Epidermal melanocyte (primary cell): ENCODE results near the gene LRRTM4.
"Not testable (repeated sequence)": the region's sequence is repeated elsewhere in the genome, so short reads cannot be mapped to it uniquely, and the experiment has no call there.

ENCODE experiments used
- DNase-seq: peaks from one replicate; pipeline ENCODE4 v3.0.0; 2011; ENCODE audit warnings: low spot score; ENCODE audit not compliant: insufficient read length

LRRTM4 gene

DNA sequence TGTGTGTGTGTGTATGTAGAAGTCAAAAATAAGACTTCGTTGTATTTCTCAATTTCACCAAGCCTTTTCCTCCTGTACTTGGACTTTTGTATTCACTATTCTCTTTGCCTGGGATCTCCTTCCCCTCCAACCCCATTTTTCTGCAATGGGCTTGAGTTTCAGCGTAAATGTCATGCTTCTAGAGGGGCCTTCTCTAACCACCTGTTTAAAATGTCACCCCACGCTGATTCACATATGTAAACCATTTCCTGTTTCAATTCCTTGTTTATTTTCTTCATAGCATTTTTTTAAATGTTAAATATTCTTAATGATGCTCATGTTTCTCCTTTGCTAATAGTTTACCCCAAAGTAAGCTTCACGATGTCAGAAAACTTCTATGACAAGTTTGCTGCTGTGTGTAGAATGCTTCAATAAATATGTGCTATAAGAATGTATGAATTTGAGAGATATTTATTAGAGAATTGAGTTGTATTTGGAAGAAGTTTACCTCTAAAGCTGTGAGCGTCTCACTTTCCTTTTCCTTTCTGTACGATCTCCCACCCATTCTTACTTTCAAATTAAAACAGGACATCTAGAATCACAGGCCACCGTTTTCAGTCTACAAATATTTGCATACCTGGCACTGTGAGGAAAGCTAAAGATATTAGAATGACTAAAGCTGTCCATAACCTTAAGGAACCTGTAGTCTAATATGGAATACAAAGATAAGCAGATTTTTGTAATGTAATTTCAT lies 762.4 kb downstream of the LRRTM4 start:
- DNase-seq = no peak

DNA sequence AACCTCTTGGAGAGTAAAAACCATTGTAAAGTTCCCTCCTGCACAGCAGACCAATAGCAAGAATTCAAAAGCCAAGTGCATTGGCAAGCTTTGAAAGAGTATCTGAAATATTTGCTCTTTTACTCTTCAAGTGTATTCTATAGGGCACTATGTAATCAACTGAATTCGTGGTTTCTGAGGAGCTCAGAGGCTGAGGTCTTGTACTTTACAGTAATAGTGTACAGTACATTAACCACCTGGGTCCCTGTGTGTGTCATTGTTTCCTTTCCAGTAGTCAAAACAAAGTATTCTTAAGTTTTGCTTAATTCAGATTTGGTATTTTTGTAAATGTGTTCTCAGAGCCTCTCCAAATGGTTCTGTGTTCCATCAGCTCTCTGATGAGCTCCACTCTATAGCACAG lies 769.7 kb downstream of the LRRTM4 start:
- no peak for DNase-seq

DNA sequence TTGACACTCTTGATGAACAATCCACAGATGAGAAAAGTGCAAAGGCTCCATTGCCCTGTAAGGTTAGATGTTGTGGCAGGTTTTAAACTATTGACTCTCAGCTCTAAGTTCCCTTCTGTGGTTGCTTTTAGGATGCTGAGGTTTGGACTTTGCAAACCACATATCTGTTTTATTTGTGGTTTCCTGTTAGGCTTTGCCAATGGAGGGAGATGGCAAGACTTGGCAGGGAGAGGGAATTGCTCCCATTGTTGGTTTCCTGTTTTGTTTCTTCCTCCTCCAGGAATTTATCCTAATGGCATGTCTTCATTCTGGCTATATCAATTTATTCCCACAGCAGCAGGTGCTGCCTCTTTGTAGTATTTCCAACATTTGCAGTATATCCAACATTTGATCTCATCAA lies 772.3 kb downstream of the LRRTM4 start:
- DNase-seq = no peak

DNA sequence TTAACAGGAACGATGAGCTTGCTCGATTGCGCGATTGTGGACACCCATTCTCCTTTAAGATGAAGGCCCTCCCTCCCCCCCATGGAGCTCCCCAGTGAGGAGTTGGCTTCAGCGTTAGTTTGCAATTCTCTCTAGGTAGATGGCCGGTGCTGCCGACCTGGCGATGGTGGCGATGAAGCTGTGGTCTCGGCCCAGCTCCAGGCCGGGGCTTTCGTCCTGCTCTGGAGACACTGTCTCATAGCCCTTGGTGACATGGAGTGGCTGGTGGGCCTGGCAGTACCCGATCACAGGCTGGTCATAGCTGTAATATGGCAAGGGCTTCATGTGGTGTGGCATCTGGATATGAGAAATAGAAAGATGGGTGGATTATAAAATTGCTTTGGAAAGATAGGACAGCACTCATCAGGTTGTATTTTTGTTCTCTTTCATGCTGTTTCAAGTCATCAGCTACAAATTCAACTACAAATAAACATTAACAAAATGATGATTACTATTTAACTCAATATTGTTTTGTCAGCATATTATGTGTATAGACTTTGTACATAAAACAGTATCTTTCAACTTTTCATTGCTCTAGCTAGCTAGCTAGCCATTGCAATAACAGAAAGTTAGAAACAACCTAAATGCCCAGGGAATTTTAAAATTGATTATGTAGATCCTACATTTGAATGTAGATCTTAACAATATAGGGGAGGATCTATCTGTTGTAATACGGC lies 773.4 kb downstream of the LRRTM4 start:
- DNase-seq = no peak

DNA sequence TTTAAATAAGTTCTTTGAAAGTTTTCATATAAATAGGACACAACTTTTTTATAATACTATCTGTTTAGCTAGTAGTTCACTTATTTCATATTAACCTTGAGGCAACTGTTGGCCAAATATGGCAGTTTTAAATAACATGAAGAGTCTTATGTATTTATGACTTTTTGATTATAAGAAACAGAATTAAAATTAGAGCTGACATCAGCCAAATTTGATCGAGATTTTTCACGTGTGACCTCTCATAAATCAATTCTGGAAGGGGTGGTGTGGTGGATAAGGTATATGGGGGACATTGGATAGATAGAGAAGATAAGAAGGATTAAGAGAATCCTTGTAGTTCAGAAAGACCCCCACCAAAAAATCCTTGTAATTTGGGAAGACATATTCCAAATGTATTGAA lies 776.6 kb downstream of the LRRTM4 start:
- no peak for DNase-seq

DNA sequence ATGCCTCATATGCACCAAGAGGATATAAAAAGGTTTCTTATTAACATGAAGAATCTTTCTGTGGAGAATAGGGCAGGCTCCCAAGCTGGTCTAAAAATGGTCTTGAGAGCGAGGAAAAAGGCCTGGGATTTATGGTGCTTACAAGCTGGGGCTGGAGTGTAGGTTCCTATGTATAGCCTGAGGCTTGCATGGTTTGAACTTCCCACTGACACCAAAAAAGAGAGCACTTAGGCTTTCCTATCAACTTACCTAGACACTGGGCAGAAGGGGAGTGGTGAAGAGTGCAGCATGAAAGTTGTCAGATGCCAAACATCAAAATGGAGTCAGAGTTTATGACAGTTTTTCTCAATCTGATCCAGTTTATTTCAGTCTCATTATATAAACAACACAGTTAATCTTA lies 784.6 kb downstream of the LRRTM4 start:
- DNase-seq = no peak

DNA sequence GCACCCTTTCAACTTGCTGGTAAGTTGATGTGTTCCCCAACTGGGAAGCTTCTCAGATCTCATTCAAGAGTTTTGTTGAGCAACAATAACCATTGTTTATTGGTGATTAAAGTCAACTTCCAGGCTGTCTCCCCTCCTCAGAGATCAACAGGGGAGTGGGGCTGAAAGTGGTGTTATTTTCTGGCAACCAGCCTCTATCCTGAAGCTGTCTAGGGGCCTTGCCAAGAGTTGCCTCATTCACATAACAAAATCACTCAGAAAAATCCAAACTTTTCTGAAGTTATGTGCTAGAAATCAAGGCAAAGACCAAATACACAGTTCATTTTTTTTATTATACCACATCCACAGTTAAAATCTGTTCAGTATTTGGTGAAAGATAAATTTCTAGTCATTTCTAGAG lies 788.4 kb downstream of the LRRTM4 start:
- DNase-seq = no peak

DNA sequence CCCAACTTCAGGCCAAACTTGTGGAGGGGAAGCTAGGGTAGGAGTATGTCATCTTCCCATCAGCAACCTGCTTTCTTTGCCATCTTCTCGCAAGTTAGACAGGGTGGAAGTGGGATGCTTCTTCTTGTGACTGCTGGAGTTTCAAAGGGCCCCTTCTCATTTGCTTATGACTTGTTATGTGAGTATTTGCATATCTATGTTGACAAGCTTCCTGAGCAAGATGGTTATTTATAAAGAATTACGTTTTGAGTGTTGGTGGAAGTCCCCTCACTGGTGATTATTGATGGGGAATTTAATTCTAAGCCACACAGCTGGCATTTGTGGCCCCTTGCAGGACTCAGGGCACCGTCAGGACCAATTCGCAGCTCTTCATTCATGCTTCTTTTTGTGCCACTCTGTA lies 791.0 kb downstream of the LRRTM4 start:
- DNase-seq = no peak

DNA sequence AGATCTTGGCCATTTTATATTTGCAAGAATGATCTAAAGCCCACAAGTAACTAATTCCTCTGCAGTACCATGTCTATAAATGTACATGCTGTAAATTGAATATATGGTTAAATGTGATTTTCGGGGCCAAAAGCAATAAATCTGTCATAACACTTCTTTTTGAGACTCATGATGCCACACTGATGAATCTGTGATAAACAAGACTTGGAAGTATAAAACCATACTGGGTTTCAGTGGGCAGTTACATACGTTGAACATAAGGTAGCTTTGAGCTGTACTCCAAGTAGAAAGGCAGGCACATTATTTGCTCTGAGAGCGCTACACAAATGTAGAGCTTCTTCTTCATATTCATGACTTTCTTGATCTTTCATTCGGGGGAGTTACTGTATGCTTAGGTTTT lies 792.2 kb downstream of the LRRTM4 start:
- DNase-seq = no peak

DNA sequence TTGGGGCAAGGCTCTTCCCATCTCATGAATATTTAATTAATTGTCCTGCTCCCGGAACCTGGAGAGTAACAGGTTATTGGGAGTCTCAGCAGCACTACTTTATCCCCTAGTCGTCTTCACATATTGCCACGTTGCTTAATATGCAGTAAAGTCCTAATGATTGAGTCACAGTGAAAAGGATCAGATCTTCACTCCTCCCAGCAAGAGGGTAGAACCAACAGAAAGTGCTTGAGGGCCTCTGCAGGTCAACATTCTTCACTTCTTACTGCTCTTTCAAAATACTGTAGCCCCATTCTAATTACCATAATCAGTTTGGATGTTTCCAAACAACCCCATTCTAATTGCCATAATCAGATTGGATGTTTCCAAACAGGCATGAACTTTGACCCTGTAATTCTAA lies 801.0 kb downstream of the LRRTM4 start:
- no peak for DNase-seq

DNA sequence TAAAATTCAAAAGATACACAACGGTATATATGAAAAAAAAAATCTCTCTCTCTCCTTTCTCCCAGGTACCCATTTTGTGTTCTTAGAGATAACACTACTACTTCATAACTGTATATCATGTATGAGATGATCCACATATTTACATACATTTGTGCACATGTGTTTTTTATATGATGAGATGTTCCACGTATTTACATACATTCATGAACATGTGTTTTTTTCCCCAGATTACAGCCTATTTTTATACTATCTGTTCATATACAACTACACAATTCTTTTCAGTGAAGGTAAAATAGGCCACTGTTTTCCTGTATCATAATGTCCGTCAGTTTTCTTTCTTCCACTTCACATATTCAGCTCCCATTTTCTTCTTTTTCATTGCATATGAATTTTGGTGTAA lies 808.9 kb downstream of the LRRTM4 start:
- no peak for DNase-seq

DNA sequence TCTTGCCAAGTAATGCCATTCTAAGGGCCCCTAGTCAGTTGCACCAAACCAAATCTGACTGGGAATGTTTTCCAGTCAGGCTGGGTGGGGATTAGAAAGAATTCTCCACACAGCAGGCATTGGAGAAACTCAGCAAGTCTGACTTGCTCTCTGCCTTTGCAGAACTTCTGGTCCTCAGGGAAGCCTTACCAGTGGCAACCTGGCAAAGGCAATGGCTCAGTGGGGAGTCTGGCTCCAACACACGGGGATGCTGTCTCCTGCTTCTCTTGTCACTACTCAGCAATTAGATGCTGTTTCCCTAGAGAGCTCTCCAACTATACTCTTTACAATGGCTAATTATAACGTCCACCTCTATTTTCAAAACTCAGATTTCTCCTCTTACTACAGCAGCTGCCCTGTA lies 810.7 kb downstream of the LRRTM4 start:
- no peak for DNase-seq

DNA sequence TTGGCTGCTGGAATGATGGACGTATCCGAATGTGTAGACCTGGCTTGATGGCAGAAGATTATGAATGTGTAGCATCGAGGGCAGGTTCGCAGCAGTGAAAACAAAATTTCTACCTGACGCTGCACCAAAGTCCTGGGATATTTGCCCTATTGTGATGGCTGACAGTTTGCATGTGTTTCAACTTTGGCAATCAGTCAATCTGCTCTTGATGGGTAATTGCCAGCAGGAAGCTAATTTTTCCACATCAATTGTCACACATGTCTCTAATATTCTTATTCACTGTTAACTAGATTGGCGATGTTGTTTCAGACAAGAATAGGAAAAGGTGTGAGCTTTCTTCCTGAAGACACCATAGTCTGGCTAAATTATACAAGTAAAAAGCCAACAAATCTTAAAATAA lies 821.3 kb downstream of the LRRTM4 start:
- no peak for DNase-seq

DNA sequence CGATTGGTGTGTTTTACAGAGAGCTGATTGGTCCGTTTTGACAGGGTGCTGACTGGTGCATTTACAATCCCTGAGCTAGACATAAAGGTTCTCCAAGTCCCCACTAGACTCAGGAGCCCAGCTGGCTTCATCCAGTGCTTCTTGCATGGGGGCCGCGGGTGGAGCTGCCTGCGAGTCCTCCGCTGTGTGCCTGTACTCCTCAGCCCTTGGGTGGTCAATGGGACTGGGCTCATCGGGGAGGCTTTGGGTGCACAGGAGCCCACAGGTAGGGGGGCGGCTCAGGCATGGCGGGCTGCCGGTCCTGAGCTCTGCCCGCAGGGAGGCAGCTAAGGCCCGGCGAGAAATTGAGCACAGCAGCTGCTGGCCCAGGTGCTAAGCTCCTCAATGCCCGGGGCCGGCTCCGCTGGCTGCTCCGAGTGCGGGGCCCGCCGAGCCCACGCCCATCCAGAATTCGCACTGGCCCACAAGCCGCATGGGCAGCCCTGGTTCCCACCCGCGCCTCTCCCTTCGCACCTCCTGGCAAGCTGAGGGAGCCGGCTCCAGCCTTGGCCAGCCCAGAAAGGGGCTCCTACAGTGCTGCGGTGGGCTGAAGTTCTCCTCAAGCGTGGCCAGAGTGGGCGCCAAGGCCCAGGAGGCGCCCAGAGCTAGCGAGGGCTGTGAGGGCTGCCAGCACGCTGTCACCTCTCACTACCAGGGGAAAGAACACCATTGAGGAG lies 824.0 kb downstream of the LRRTM4 start:
- not testable (repeated sequence) for DNase-seq
